Activated CD8-positive, alpha-beta T cell treated with anti-CD3 and anti-CD28 coated beads for 36 hours (primary cell): ENCODE measurements around the gene SDSL. TPM values are rescaled to one million over a fixed set of nuclear protein-coding genes. Genes with fewer than 3 reads are reported as not detected.

Experiments
- ATAC-seq: fragments of 200-7000 bp; cut with Tn5 transposase; one replicate; pipeline ENCODE4 v1.10.0; 2021; ENCODE audit warnings: mild to moderate bottlenecking, moderate library complexity
- CTCF ChIA-PET: fragments of 350-600 bp; sonication (Branson Sonifier 250); formaldehyde crosslinking; loops from one replicate; lab custom pipeline; 2021; ENCODE audit warnings: antibody characterized with exemption; lab: Charles Lee
- POLR2A ChIA-PET: fragments of 350-600 bp; sonication (Branson Sonifier 250); formaldehyde crosslinking; loops from one replicate; lab custom pipeline; 2021; ENCODE audit warnings: antibody characterized with exemption; lab: Charles Lee
- DNase-seq: peaks from one replicate; pipeline ENCODE4 v3.0.0-alpha.2; 2020
- H3K27ac Mint-ChIP-seq: one replicate; pipeline ENCODE4 v1.8.0; 2021; ENCODE audit warnings: mild to moderate bottlenecking, mixed read lengths
- H3K27me3 Mint-ChIP-seq: one replicate; pipeline ENCODE4 v1.8.0; 2021; ENCODE audit warnings: mixed read lengths
- H3K36me3 Mint-ChIP-seq: one replicate; pipeline ENCODE4 v1.8.0; 2021; ENCODE audit warnings: low read depth, mixed read lengths
- H3K4me1 Mint-ChIP-seq: one replicate; pipeline ENCODE4 v1.8.0; 2021; ENCODE audit warnings: low read depth, mixed read lengths
- H3K4me3 Mint-ChIP-seq: one replicate; pipeline ENCODE4 v1.8.0; 2021; ENCODE audit warnings: mild to moderate bottlenecking, moderate library complexity, mixed read lengths
- H3K9me3 Mint-ChIP-seq: one replicate; pipeline ENCODE4 v1.8.0; 2021; ENCODE audit warnings: mixed read lengths
- intact Hi-C: fragments of 100-400 bp; cut with micrococcal nuclease; formaldehyde crosslinking; loops from one replicate; pipeline ENCODE4 v1.10.0; 2022
- total RNA-seq, 2 experiments: library from RNA; stranded (reverse); gene quantifications; one replicate each; pipeline ENCODE4 v1.2.3, GENCODE V29; 2021
- TF ChIP-seq, protein P1 (sequence below): fragments of 200-600 bp; IDR thresholded peaks from one replicate; pipeline ENCODE4 v1.8.0; 2022; ENCODE audit warnings: antibody characterized with exemption, mild to moderate bottlenecking

Gene SDSL
- total RNA-seq, 2 experiments from 2014 or later: not detected

DNA sequence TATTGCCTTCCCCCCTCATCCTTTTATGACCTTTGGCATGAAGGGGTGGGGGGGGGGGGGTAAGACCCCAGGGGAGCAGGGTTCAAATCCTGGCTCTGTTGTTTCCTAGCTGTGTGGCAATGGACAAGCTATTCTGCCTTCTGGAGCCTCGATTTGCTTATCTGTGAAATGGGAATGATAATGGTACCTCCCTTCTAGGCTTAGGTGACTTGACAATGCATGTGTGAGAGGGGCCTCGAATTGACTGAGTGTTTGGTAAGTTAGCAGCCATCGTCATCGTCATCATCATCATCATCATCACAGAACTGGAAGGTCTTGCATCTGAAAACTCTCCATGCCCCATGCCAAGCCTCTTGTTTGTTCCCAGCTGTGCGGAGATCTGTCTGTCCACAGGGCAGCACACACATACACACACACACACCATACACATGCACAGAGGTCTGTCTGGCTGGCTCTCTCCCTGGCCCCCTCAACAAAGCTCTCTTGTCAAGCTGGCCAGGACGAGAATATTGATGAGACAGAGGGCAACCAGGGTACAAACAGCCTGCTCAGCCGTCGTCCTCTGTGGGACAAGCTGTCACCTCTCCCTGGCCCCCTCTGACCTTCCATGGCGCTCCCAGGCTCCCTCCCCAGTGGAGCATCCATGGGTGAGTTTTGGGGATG, 12.6 kb upstream of the SDSL start:
- no peak for ATAC-seq
- TF ChIP-seq, protein P1, sequence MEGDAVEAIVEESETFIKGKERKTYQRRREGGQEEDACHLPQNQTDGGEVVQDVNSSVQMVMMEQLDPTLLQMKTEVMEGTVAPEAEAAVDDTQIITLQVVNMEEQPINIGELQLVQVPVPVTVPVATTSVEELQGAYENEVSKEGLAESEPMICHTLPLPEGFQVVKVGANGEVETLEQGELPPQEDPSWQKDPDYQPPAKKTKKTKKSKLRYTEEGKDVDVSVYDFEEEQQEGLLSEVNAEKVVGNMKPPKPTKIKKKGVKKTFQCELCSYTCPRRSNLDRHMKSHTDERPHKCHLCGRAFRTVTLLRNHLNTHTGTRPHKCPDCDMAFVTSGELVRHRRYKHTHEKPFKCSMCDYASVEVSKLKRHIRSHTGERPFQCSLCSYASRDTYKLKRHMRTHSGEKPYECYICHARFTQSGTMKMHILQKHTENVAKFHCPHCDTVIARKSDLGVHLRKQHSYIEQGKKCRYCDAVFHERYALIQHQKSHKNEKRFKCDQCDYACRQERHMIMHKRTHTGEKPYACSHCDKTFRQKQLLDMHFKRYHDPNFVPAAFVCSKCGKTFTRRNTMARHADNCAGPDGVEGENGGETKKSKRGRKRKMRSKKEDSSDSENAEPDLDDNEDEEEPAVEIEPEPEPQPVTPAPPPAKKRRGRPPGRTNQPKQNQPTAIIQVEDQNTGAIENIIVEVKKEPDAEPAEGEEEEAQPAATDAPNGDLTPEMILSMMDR: no peak
- Mint-ChIP-seq H3K4me3 (no peak overlapping the region), H3K27me3 (peaks cover 8% of the 10 kb centered on the region), H3K36me3 (no peaks in the 10 kb centered on the region), H3K9me3 (no peaks in the 10 kb centered on the region), H3K27ac (no peak overlapping the region), H3K4me1 (no peaks in the 10 kb centered on the region)
- DNase-seq: no peak
- ChIA-PET CTCF (interaction anchor here (1.2 kb wide), 1 partner anchor 16 kb away, joined by 5 read pairs; no protein-coding TSS in a partner anchor), POLR2A (no interaction called here)
- intact Hi-C loops: loop anchor here (10.0 kb wide), 1 partner anchor 215 kb away; no protein-coding TSS in a partner anchor

DNA sequence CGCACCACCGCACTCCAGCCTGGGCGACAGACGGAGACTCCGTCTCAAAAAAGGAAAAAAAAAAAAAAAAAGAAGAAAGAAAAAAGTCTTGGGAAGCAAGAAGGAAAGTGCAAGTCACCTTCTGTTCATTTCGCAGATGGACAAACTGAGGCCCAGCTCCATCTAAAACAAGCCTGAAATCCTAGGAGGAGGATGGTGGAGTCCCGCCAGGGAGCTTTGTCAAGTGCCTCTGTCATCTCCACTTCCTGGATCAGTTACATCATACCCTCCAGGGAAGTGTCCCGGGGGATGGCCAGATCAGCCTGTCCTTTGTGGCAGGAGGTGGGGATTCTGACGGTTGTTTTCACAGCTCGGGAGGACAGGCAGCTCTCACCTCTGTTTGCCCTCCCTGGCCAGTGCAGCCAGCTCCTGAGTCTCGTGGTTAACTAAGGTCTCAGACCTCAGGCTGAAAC, 8.7 kb upstream of the SDSL start:
- Mint-ChIP-seq H3K4me1 (no peaks in the 10 kb centered on the region), H3K27ac (no peak overlapping the region), H3K36me3 (no peaks in the 10 kb centered on the region), H3K9me3 (no peaks in the 10 kb centered on the region), H3K4me3 (no peak overlapping the region), H3K27me3 (peaks cover 9% of the 10 kb centered on the region)
- ChIA-PET POLR2A (no interaction called here), CTCF (interaction anchor here (0.9 to 1.7 kb wide), 2 partner anchors 11 to 12 kb away, joined by 3 to 8 read pairs; no protein-coding TSS in a partner anchor)
- intact Hi-C loops: loop anchor here (10.0 kb wide), 1 partner anchor 219 kb away; no protein-coding TSS in a partner anchor
- ATAC-seq: no peak
- TF ChIP-seq, protein P1: no peak
- no peak for DNase-seq

DNA sequence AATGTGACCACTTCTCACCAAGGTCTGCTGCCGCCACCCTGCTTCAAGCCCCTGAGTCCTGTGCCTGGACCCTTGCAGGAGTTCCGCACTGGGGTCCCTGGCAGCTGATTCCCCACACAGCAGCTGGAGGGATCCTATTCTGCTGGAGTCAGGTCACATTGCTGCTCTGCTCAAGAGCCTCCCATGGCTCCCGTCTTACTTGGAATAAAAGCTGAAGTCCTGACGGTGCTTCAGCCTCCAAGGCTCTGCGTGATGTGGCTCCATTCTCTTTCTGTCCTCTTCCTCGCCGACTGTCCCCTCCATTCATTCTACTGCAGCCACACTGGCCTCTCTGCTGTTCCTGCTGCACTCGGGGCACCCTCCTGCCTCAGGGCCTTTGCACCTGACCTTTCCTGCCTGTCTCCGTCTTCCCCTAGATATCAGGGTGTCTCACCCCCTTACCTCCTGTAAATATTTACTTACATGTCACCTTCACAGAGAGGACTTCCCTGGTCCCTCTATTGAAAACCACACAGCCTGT, 7.6 kb upstream of the SDSL start:
- Mint-ChIP-seq H3K4me3 (no peak overlapping the region), H3K27ac (no peak overlapping the region), H3K9me3 (no peaks in the 10 kb centered on the region), H3K4me1 (no peaks in the 10 kb centered on the region), H3K36me3 (no peaks in the 10 kb centered on the region), H3K27me3 (peaks cover 9% of the 10 kb centered on the region)
- POLR2A ChIA-PET: no interaction called here
- ATAC-seq (no peak), DNase-seq (no peak)
- CTCF ChIA-PET: interaction anchor here (1.7 kb wide), 1 partner anchor 11 kb away, joined by 8 read pairs; no protein-coding TSS in a partner anchor
- TF ChIP-seq, protein P1: no peak
- intact Hi-C loops: loop anchor here (10.0 kb wide), 1 partner anchor 220 kb away; no protein-coding TSS in a partner anchor

DNA sequence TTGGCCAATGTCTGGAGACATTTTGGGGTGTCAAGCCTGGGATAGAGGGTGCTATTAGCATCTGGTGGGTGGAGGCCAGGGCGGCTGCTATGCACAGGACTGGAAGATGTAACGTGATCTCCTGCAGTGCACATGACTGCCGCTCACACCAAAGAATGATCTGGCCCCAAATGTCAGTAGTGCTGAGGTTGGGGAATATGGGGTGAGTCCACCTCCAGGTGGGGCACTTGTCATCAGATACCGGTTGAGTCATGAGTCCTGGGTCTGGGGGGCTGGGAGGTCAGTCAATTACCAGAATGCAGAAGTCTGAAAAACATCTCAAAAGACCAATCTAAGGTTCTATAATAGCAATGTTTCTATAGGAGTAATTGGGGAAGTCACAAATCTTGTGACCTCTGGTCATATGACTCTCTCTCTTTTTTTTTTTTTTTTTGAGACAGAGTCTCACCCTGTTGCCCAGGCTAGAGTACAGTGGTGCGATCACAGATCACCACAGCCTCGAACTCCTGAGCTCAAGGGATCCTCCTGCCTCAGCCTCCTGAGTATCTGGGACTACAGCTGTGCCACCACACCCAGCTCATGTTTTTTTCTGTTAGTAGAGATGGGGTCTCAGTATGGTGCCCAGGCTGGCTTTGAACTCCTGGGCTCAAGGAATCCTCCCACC, 6.0 kb upstream of the SDSL start:
- CTCF ChIA-PET: no interaction called here

More for the DNA sequence above, 6.0 kb upstream of the SDSL start:
- intact Hi-C loops: loop anchor here (10.0 kb wide), 1 partner anchor 221 kb away; no protein-coding TSS in a partner anchor
- no peaks in the 10 kb centered on the region for H3K9me3 Mint-ChIP-seq
- no peaks in the 10 kb centered on the region for H3K36me3 Mint-ChIP-seq
- H3K27ac Mint-ChIP-seq: no peak overlapping the region
- DNase-seq (no peak), ATAC-seq (no peak)
- H3K27me3 Mint-ChIP-seq: peaks cover 7% of the 10 kb centered on the region
- POLR2A ChIA-PET: interaction anchor here (0.6 kb wide), 1 partner anchor 103 kb away, joined by 3 read pairs; no protein-coding TSS in a partner anchor
- no peak overlapping the region for H3K4me3 Mint-ChIP-seq
- no peaks in the 10 kb centered on the region for H3K4me1 Mint-ChIP-seq
- TF ChIP-seq, protein P1: no peak
